ENCODE results near the gene PRR7.

DNA sequence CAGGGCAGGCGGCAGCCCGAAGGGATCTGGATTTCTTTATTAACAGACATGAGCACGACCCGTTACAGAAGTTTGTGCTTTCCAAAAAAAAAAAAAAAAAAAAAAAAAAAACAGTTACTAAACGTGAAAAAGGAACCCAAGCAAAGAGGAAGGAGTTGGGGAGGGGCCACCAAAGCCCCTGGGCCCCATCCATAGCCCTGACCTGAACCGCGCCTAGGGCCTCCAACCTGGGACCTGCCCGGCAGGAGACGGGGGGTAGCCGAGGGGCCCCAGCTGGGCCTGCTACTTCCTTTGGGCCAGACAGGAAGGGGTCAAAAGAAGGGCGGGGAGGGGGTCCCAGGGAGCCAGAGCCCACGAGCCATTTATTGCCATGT lies 10.0 kb downstream of the PRR7 start:
- TF ChIP-seq, protein P1, sequence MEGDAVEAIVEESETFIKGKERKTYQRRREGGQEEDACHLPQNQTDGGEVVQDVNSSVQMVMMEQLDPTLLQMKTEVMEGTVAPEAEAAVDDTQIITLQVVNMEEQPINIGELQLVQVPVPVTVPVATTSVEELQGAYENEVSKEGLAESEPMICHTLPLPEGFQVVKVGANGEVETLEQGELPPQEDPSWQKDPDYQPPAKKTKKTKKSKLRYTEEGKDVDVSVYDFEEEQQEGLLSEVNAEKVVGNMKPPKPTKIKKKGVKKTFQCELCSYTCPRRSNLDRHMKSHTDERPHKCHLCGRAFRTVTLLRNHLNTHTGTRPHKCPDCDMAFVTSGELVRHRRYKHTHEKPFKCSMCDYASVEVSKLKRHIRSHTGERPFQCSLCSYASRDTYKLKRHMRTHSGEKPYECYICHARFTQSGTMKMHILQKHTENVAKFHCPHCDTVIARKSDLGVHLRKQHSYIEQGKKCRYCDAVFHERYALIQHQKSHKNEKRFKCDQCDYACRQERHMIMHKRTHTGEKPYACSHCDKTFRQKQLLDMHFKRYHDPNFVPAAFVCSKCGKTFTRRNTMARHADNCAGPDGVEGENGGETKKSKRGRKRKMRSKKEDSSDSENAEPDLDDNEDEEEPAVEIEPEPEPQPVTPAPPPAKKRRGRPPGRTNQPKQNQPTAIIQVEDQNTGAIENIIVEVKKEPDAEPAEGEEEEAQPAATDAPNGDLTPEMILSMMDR (IDR thresholded peaks at IDR 0.05), result no peak
- TF ChIP-seq POLR2A (IDR thresholded peaks at IDR 0.05), result no peak

Measured in esophagus squamous epithelium (tissue), 4 donors.